Right forelimb (tissue), 1 donor: ENCODE data around the gene ETS1.

ENCODE experiments used
- DNase-seq: peaks from one replicate; pipeline ENCODE4 v3.0.0-alpha.2; 2018

ETS1 gene

GRCh38 chr11:128533472-128533871 is 53.9 kb downstream of the ETS1 start:
- no peak for DNase-seq

GRCh38 chr11:128532572-128533091 is 54.7 kb downstream of the ETS1 start:
- DNase-seq: no peak

- DNase-seq: no peak
Observed at GRCh38 chr11:128532016-128532571, 55.3 kb downstream of the ETS1 start.

GRCh38 chr11:128531588-128531987 is 55.8 kb downstream of the ETS1 start:
- no peak for DNase-seq

GRCh38 chr11:128530118-128531074 is 57.0 kb downstream of the ETS1 start:
- DNase-seq: no peak

GRCh38 chr11:128528294-128528693 is 59.1 kb downstream of the ETS1 start:
- DNase-seq: no peak

GRCh38 chr11:128527046-128527445 is 60.3 kb downstream of the ETS1 start:
- DNase-seq: no peak

GRCh38 chr11:128525411-128526243 is 61.7 kb downstream of the ETS1 start:
- DNase-seq: no peak

- DNase-seq: no peak
Observed at GRCh38 chr11:128524172-128524571, 63.2 kb downstream of the ETS1 start.

- no peak for DNase-seq
Observed at GRCh38 chr11:128523641-128524040, 63.7 kb downstream of the ETS1 start.

- DNase-seq: no peak
Observed at GRCh38 chr11:128522943-128523518, 64.3 kb downstream of the ETS1 start.

- DNase-seq: peak; percentile 96
Observed at GRCh38 chr11:128522055-128522942, 65.1 kb downstream of the ETS1 start.

GRCh38 chr11:128521682-128522054 is 65.7 kb downstream of the ETS1 start:
- DNase-seq: peak; percentile 72

GRCh38 chr11:128520888-128521681 is 66.3 kb downstream of the ETS1 start:
- no peak for DNase-seq

GRCh38 chr11:128520206-128520887 is 67.0 kb downstream of the ETS1 start:
- DNase-seq: no peak

- DNase-seq: no peak
Observed at GRCh38 chr11:128519338-128519737, 68.0 kb downstream of the ETS1 start.

GRCh38 chr11:128518493-128519207 is 68.7 kb downstream of the ETS1 start:
- DNase-seq: no peak

GRCh38 chr11:128517451-128518230 is 69.7 kb downstream of the ETS1 start:
- DNase-seq: no peak

- no peak for DNase-seq
Observed at GRCh38 chr11:128516886-128517285, 70.5 kb downstream of the ETS1 start.
